HUES6 (cell line): Measurements from ENCODE around the gene EEF1A2.
A peak's percentile ranks its signal among the peaks of the same experiment; 100 is the strongest.

Experiments
- H3K27ac ChIP-seq: 2 replicates; pipeline ENCODE4 v1.7.0; 2013; ENCODE audit warnings: low read depth, mild to moderate bottlenecking, low read length, inconsistent platforms
- H3K27me3 ChIP-seq: 2 replicates; pipeline ENCODE4 v1.6.1; 2013; ENCODE audit warnings: low read length; ENCODE audit not compliant: control insufficient read depth, insufficient read depth
- H3K36me3 ChIP-seq: 2 replicates; pipeline ENCODE4 v1.6.1; 2013; ENCODE audit warnings: low read length; ENCODE audit not compliant: control insufficient read depth, insufficient read depth
- H3K4me1 ChIP-seq: 2 replicates; pipeline ENCODE4 v1.6.1; 2013; ENCODE audit warnings: low read length; ENCODE audit not compliant: control insufficient read depth, insufficient read depth
- H3K4me3 ChIP-seq: 2 replicates; pipeline ENCODE4 v1.5.1; 2013; ENCODE audit warnings: low read depth, low read length
- H3K9ac ChIP-seq: one replicate; pipeline ENCODE4 v1.6.1; 2013; ENCODE audit warnings: mild to moderate bottlenecking, low read length
- H3K9me3 ChIP-seq: 2 replicates; pipeline ENCODE4 v1.6.1; 2013; ENCODE audit warnings: low read depth, low read length; ENCODE audit not compliant: control insufficient read depth, insufficient read depth

The EEF1A2 gene

GRCh38 chr20:63529180-63529860 lies 30.4 kb upstream of the EEF1A2 start:
- no peak overlapping the region for H3K4me3 ChIP-seq
- no peaks in the 10 kb centered on the region for H3K27me3 ChIP-seq
- no peaks in the 10 kb centered on the region for H3K9me3 ChIP-seq
- H3K4me1 ChIP-seq = no peaks in the 10 kb centered on the region
- no peak overlapping the region for H3K9ac ChIP-seq
- no peaks in the 10 kb centered on the region for H3K36me3 ChIP-seq
- H3K27ac ChIP-seq = no peak overlapping the region

- no peak overlapping the region for H3K9ac ChIP-seq
- H3K27me3 ChIP-seq = no peaks in the 10 kb centered on the region
- peaks cover 6% of the 10 kb centered on the region for H3K9me3 ChIP-seq
- H3K4me3 ChIP-seq = no peak overlapping the region
- H3K36me3 ChIP-seq = peaks cover 16% of the 10 kb centered on the region
- H3K4me1 ChIP-seq = no peaks in the 10 kb centered on the region
- H3K27ac ChIP-seq = no peak overlapping the region
These were observed 28.3 kb upstream of the EEF1A2 start for GRCh38 chr20:63527184-63527583.

GRCh38 chr20:63525971-63526370 lies 27.1 kb upstream of the EEF1A2 start:
- peaks cover 3% of the 10 kb centered on the region; the same call in 1 of the 2 replicates for H3K4me1 ChIP-seq
- H3K36me3 ChIP-seq = peaks cover 19% of the 10 kb centered on the region
- H3K27ac ChIP-seq = no peak overlapping the region
- H3K27me3 ChIP-seq = no peaks in the 10 kb centered on the region
- H3K9ac ChIP-seq = no peak overlapping the region
- no peak overlapping the region for H3K4me3 ChIP-seq
- peaks cover 6% of the 10 kb centered on the region for H3K9me3 ChIP-seq

GRCh38 chr20:63525185-63525584 lies 26.3 kb upstream of the EEF1A2 start:
- Histone ChIP-seq H3K27me3 (no peaks in the 10 kb centered on the region), H3K9me3 (peaks cover 6% of the 10 kb centered on the region), H3K9ac (no peak overlapping the region), H3K36me3 (peaks cover 19% of the 10 kb centered on the region), H3K4me1 (peaks cover 3% of the 10 kb centered on the region; the same call in 1 of the 2 replicates), H3K4me3 (no peak overlapping the region), H3K27ac (no peak overlapping the region)

- Histone ChIP-seq H3K4me1 (peaks cover 10% of the 10 kb centered on the region), H3K27me3 (peaks cover 14% of the 10 kb centered on the region), H3K36me3 (peaks cover 19% of the 10 kb centered on the region), H3K4me3 (no peak overlapping the region), H3K27ac (no peak overlapping the region), H3K9ac (no peak overlapping the region), H3K9me3 (peaks cover 6% of the 10 kb centered on the region)
These were observed 24.2 kb upstream of the EEF1A2 start for GRCh38 chr20:63522981-63523611.

DNA sequence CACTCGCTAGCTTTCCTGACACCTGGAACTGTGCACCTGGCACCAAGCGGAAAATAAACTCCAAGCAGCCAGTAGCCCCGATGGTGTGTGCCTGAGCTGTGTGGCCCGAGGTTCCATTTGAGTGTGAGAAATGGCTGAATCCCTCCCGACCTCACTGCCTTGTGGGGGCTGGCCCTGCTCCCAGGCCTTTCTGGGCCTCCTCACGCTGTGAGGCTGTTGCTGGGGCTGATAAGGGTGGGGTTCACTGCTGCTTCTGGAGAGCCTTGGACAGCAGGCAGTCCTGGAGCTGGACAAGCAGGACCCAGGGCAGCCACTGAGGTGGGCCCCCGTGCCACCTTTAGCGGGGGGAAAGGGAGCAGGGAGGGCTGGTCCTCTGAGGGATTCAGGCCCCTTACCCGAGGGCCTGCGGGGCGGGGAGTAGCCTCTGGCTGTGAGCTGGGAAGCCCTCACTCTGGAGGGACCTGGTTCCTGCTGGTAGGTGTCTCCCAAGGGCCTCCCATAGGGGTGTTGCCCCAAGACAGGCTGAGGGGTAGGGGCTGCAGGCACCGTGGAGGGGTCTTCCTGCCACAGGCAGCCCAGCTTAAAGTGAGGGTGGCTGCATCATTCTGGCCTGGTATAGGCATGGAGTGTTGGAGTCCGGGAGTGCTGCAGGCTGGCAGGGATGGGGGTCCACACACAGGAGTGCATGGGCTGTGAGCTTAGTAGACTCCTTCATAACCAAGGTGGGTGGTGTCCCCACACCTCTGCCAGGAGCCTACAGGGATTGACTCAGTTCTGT lies 23.4 kb upstream of the EEF1A2 start:
- Histone ChIP-seq H3K36me3 (peaks cover 19% of the 10 kb centered on the region), H3K4me1 (peaks cover 10% of the 10 kb centered on the region), H3K27me3 (peaks cover 14% of the 10 kb centered on the region), H3K9ac (no peak overlapping the region), H3K4me3 (peak overlapping the region; percentile 9; the same call in 1 of the 2 replicates), H3K27ac (no peak overlapping the region), H3K9me3 (peaks cover 6% of the 10 kb centered on the region)

- H3K36me3 ChIP-seq = peaks cover 19% of the 10 kb centered on the region
- peaks cover 10% of the 10 kb centered on the region for H3K4me1 ChIP-seq
- peak overlapping the region; percentile 62; the same call in 1 of the 2 replicates for H3K27ac ChIP-seq
- peak overlapping the region; percentile 79 for H3K4me3 ChIP-seq
- H3K9me3 ChIP-seq = peaks cover 6% of the 10 kb centered on the region
- peaks cover 14% of the 10 kb centered on the region for H3K27me3 ChIP-seq
- peak overlapping the region; percentile 75 for H3K9ac ChIP-seq
These were observed 22.7 kb upstream of the EEF1A2 start for GRCh38 chr20:63521602-63522001.

DNA sequence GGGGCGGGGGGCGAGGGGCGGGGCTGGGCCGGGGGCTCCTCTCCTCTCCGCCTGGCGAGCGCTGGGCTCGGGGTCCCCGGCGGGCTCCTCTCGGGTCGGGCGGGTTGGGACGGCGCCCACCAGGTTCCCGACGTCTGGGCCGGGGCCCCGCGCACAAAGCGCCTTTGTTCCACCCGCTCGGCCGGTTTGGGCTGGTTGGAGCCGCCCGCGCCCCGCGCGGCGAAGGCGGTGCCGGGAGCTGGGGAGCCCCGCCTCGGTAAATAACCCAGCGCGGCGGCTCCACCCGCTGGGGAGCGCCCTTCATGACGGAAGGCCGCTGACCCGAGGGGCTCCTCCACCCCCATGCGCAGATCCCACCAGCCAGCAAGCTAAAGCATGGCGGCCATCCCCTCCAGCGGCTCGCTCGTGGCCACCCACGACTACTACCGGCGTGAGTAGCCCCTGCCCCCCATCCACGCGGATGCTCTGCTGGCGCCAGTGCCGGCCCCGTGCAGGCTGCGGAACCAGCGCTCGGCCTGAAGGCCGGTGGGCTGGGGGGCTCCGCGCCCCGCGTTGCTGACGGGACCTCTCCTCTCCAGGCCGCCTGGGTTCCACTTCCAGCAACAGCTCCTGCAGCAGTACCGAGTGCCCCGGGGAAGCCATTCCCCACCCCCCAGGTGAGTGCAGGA lies 22.2 kb upstream of the EEF1A2 start:
- Histone ChIP-seq H3K4me1 (peaks cover 10% of the 10 kb centered on the region), H3K27me3 (peaks cover 14% of the 10 kb centered on the region), H3K9ac (peak overlapping the region; percentile 75), H3K27ac (peak overlapping the region; percentile 62; the same call in 1 of the 2 replicates), H3K36me3 (peaks cover 19% of the 10 kb centered on the region), H3K4me3 (peak overlapping the region; percentile 79), H3K9me3 (peaks cover 6% of the 10 kb centered on the region)

DNA sequence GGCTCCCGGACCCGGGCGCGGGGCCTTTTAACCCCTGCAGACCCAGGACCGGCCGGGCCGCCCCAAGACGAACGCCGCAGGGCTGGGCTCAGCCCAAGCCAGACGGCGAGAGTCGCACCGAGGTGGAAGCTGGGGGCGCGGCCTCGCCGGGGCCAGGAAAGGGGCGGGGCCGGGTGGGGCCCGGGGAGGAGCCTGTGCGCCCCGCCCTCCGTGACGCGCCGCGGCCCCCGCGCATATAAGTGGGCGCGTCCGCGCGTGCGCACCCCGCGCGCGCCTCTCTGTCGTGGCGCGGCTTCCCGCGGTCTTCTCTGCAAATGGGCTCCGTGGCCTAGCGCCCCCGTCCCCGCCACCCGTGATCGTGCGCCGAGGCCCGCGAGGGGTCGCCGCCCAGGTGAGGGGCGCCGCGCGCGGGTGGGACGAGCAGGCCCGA lies 21.6 kb upstream of the EEF1A2 start, which contains the start of gene PPDPF:
TSS of gene PPDPF (plus strand) at position 262 of the 430 bp plus-strand sequence. CDS start 544 bp downstream, outside the sequence.
- H3K4me1 ChIP-seq = peaks cover 10% of the 10 kb centered on the region
- H3K9ac ChIP-seq = peak within 1 kb of the TSS; percentile 75
- H3K9me3 ChIP-seq = peaks cover 6% of the 10 kb centered on the region
- H3K27me3 ChIP-seq = peaks cover 14% of the 10 kb centered on the region
- peak within 1 kb of the TSS; percentile 71; the same call in 1 of the 2 replicates for H3K27ac ChIP-seq
- peaks cover 19% of the 10 kb centered on the region for H3K36me3 ChIP-seq
- peak within 1 kb of the TSS; percentile 79 for H3K4me3 ChIP-seq

- Histone ChIP-seq H3K27ac (peak overlapping the region; percentile 71; the same call in 1 of the 2 replicates), H3K36me3 (peaks cover 19% of the 10 kb centered on the region), H3K4me1 (peaks cover 10% of the 10 kb centered on the region), H3K9me3 (peaks cover 6% of the 10 kb centered on the region), H3K9ac (peak overlapping the region; percentile 54), H3K4me3 (peak overlapping the region; percentile 79), H3K27me3 (peaks cover 14% of the 10 kb centered on the region)
These were observed 21.0 kb upstream of the EEF1A2 start for GRCh38 chr20:63519668-63520503.
